WTC11 (cell line): ENCODE measurements around the gene NOTUM. TPM values are rescaled to one million over a fixed set of nuclear protein-coding genes. Genes with fewer than 3 reads are reported as not detected.

ENCODE experiments used
- ATAC-seq: fragments of 200-7000 bp; cut with Tn5 transposase; 2 replicates; pipeline ENCODE4 v1.10.0; 2021; ENCODE audit warnings: mild to moderate bottlenecking, moderate library complexity
- CTCF ChIA-PET: fragments of 300-600 bp; sonication (Branson Sonifier 250); formaldehyde crosslinking; loops from one replicate; lab custom pipeline; 2021; ENCODE audit warnings: antibody characterized with exemption; lab: Charles Lee
- POLR2A ChIA-PET: fragments of 350-600 bp; sonication (Branson Sonifier 250); formaldehyde crosslinking; loops from one replicate; lab custom pipeline; 2021; ENCODE audit warnings: antibody characterized with exemption; lab: Charles Lee
- DNase-seq: peaks from one replicate; pipeline ENCODE4 v3.0.0; 2021; ENCODE audit warnings: low spot score
- H3K27ac Mint-ChIP-seq: 2 replicates; pipeline ENCODE4 v1.8.0; 2021; ENCODE audit warnings: mixed read lengths
- H3K27me3 Mint-ChIP-seq: 2 replicates; pipeline ENCODE4 v1.8.0; 2021; ENCODE audit warnings: low read depth, mild to moderate bottlenecking, moderate library complexity, mixed read lengths
- H3K36me3 Mint-ChIP-seq: 2 replicates; pipeline ENCODE4 v1.8.0; 2021; ENCODE audit warnings: mixed read lengths
- H3K4me1 Mint-ChIP-seq: 2 replicates; pipeline ENCODE4 v1.8.0; 2022; ENCODE audit warnings: mixed read lengths
- H3K4me3 Mint-ChIP-seq: 2 replicates; pipeline ENCODE4 v1.8.0; 2021; ENCODE audit warnings: mild to moderate bottlenecking, moderate library complexity, mixed read lengths
- H3K9me3 Mint-ChIP-seq: 2 replicates; pipeline ENCODE4 v1.8.0; 2021; ENCODE audit warnings: mixed read lengths
- AFF4 ChIP-seq: sonication (generic); formaldehyde crosslinking; IDR thresholded peaks from 2 replicates; pipeline ENCODE4 v1.8.1; 2023; ENCODE audit warnings: mild to moderate bottlenecking, missing genetic modification reagents, borderline replicate concordance
- ARID4B ChIP-seq: sonication (generic); formaldehyde crosslinking; IDR thresholded peaks from 2 replicates; pipeline ENCODE4 v1.8.0; 2023; ENCODE audit warnings: missing genetic modification reagents, mild to moderate bottlenecking, borderline replicate concordance
- CBFB ChIP-seq: sonication (generic); formaldehyde crosslinking; IDR thresholded peaks from 2 replicates; pipeline ENCODE4 v1.8.1; 2022; ENCODE audit warnings: mild to moderate bottlenecking, low read depth, missing genetic modification reagents
- FOXK1 ChIP-seq: sonication (generic); formaldehyde crosslinking; IDR thresholded peaks from 2 replicates; pipeline ENCODE4 v1.8.0; 2022; ENCODE audit warnings: mild to moderate bottlenecking, moderate library complexity, missing genetic modification reagents
- HMGXB4 ChIP-seq: sonication (generic); formaldehyde crosslinking; IDR thresholded peaks from 2 replicates; pipeline ENCODE4 v1.8.1; 2023; ENCODE audit warnings: mild to moderate bottlenecking, moderate library complexity, missing genetic modification reagents
- MLX ChIP-seq: sonication (generic); formaldehyde crosslinking; IDR thresholded peaks from 2 replicates; pipeline ENCODE4 v1.8.1; 2023; ENCODE audit warnings: mild to moderate bottlenecking, missing genetic modification reagents, moderate library complexity
- MXD4 ChIP-seq: fragments of 250-450 bp; sonication (Bioruptor Pico); IDR thresholded peaks from 2 replicates; pipeline ENCODE4 v1.8.0; 2021; ENCODE audit warnings: mild to moderate bottlenecking, moderate library complexity, borderline replicate concordance
- NFATC4 ChIP-seq: fragments of 250-450 bp; sonication (Bioruptor Pico); IDR thresholded peaks from 2 replicates; pipeline ENCODE4 v1.9.0; 2021; ENCODE audit warnings: mild to moderate bottlenecking
- NFYB ChIP-seq: sonication (generic); formaldehyde crosslinking; conservative IDR thresholded peaks from 2 replicates; pipeline ENCODE4 v1.8.0; 2022; ENCODE audit warnings: low read depth, missing genetic modification reagents
- SMAD4 ChIP-seq: sonication (generic); formaldehyde crosslinking; IDR thresholded peaks from 2 replicates; pipeline ENCODE4 v1.8.0; 2022; ENCODE audit warnings: mild to moderate bottlenecking, missing genetic modification reagents
- TCF7 ChIP-seq: sonication (generic); formaldehyde crosslinking; IDR thresholded peaks from 2 replicates; pipeline ENCODE4 v1.8.0; 2022; ENCODE audit warnings: mild to moderate bottlenecking, low read depth, missing genetic modification reagents, moderate library complexity
- ZBTB21 ChIP-seq: sonication (generic); formaldehyde crosslinking; IDR thresholded peaks from 2 replicates; pipeline ENCODE4 v1.8.1; 2023; ENCODE audit warnings: mild to moderate bottlenecking, missing genetic modification reagents, borderline replicate concordance
- ZNF317 ChIP-seq: sonication (generic); formaldehyde crosslinking; IDR thresholded peaks from 2 replicates; pipeline ENCODE4 v1.8.1; 2023; ENCODE audit warnings: low read depth, mild to moderate bottlenecking, moderate library complexity, missing genetic modification reagents, borderline replicate concordance
- ZNF396 ChIP-seq: fragments of 250-450 bp; sonication (Bioruptor Pico); IDR thresholded peaks from 2 replicates; pipeline ENCODE4 v1.8.0; 2021; ENCODE audit warnings: mild to moderate bottlenecking, moderate library complexity, borderline replicate concordance
- ZNF416 ChIP-seq: fragments of 250-450 bp; sonication (Bioruptor Pico); IDR thresholded peaks from 2 replicates; pipeline ENCODE4 v1.9.0; 2021; ENCODE audit warnings: mild to moderate bottlenecking, inconsistent platforms
- ZNF512 ChIP-seq: sonication (generic); formaldehyde crosslinking; IDR thresholded peaks from 2 replicates; pipeline ENCODE4 v1.8.1; 2022; ENCODE audit warnings: missing genetic modification reagents, borderline replicate concordance
- total RNA-seq: library from RNA; stranded (reverse); gene quantifications from 3 replicates; pipeline ENCODE4 v1.2.3, GENCODE V29; 2021

NOTUM gene
- total RNA-seq, 1 experiment from 2014 or later: 1.7 TPM

- TF ChIP-seq ZBTB21 (no peak), CBFB (CRISPR knock-in tag) (no peak), NFYB (no peak), SMAD4 (no peak), NFATC4 (CRISPR knock-in tag) (no peak), ZNF396 (CRISPR knock-in tag) (no peak), AFF4 (CRISPR knock-in tag) (no peak), ARID4B (CRISPR knock-in tag) (no peak), TCF7 (CRISPR knock-in tag) (no peak)
- TF ChIP-seq, all 79 proteins: peak for 0
These were observed 35.3 kb upstream of the NOTUM start (continued) for GRCh38 chr17:81996232-81996756.

- peak overlapping the region; percentile 65 for H3K27ac Mint-ChIP-seq
- H3K27me3 Mint-ChIP-seq: no peaks in the 10 kb centered on the region
- TF ChIP-seq ZNF317 (CRISPR knock-in tag): no peak
- no peak for TF ChIP-seq FOXK1 (CRISPR knock-in tag)
- TF ChIP-seq ZNF512 (CRISPR knock-in tag): no peak
- TF ChIP-seq HMGXB4 (CRISPR knock-in tag): no peak
- TF ChIP-seq ZNF416: no peak
- TF ChIP-seq MLX (CRISPR knock-in tag): no peak
- no peak for TF ChIP-seq ARID4B (CRISPR knock-in tag)
- TF ChIP-seq MXD4 (CRISPR knock-in tag): no peak
These were observed 34.7 kb upstream of the NOTUM start for GRCh38 chr17:81995463-81996231.

More at GRCh38 chr17:81995463-81996231, 34.7 kb upstream of the NOTUM start:
- ATAC-seq (peak; percentile 49), DNase-seq (peak; percentile 58)
- Mint-ChIP-seq H3K9me3 (no peaks in the 10 kb centered on the region), H3K4me3 (no peak overlapping the region), H3K4me1 (peaks cover 18% of the 10 kb centered on the region), H3K36me3 (no peaks in the 10 kb centered on the region)
- ChIA-PET POLR2A (no interaction called here), CTCF (interaction anchor here (0.6 to 2.7 kb wide), 25 partner anchors 9 to 156 kb away, joined by 3 to 19 read pairs (median 5); partner anchors contain the start of genes CENPX, LRRC45, MAFG and NOTUM)
